PFSK-1 (cell line): ENCODE results near the gene KDM6B.

Source experiments
- FOXP2 ChIP-seq: optimal IDR thresholded peaks from 2 replicates; pipeline ENCODE3; 2011; ENCODE audit warnings: borderline replicate concordance, control low read depth, inconsistent platforms; ENCODE audit not compliant: insufficient read depth; ENCODE audit errors: extremely low read length, extremely low read depth
- POLR2AphosphoS5 ChIP-seq: IDR thresholded peaks from 2 replicates; pipeline ENCODE4 v1.6.1; 2012; ENCODE audit warnings: low read depth, mild to moderate bottlenecking, control low read depth, low read length, moderate library complexity
- TF ChIP-seq, protein P1 (sequence below), 2 experiments: IDR thresholded peaks; 2 replicates each; pipeline versions ENCODE4 v1.6.1 to v1.8.0; 2011 to 2012; ENCODE audit warnings: low read depth in 2 of 2, low read length in 2 of 2, control low read depth in 1 of 2, inconsistent platforms in 1 of 2, mild to moderate bottlenecking in 1 of 2, moderate library complexity in 1 of 2; ENCODE audit not compliant: insufficient read depth in 1 of 2

DNA sequence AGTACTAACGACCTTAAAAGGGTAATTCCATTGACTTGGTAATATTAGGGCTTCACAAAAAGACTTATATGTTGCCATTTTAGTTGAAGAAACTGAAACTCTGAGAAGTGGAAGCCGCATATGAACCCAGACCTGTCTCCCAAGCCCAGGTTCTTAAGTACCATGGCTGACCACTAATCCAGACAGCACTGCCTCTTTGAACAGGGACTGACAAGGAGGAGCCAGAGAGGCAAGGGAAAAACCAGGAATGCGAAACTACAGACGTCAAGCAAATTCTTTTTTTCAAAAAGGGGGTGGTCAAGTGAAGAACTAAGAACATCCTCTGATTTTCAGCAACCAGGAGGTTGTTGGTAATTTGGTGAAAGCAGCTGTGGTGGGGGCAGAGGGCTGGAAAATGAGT is 39.0 kb downstream of the KDM6B start:
- TF ChIP-seq POLR2AphosphoS5 (no peak), FOXP2 (no peak)
- TF ChIP-seq, protein P1, sequence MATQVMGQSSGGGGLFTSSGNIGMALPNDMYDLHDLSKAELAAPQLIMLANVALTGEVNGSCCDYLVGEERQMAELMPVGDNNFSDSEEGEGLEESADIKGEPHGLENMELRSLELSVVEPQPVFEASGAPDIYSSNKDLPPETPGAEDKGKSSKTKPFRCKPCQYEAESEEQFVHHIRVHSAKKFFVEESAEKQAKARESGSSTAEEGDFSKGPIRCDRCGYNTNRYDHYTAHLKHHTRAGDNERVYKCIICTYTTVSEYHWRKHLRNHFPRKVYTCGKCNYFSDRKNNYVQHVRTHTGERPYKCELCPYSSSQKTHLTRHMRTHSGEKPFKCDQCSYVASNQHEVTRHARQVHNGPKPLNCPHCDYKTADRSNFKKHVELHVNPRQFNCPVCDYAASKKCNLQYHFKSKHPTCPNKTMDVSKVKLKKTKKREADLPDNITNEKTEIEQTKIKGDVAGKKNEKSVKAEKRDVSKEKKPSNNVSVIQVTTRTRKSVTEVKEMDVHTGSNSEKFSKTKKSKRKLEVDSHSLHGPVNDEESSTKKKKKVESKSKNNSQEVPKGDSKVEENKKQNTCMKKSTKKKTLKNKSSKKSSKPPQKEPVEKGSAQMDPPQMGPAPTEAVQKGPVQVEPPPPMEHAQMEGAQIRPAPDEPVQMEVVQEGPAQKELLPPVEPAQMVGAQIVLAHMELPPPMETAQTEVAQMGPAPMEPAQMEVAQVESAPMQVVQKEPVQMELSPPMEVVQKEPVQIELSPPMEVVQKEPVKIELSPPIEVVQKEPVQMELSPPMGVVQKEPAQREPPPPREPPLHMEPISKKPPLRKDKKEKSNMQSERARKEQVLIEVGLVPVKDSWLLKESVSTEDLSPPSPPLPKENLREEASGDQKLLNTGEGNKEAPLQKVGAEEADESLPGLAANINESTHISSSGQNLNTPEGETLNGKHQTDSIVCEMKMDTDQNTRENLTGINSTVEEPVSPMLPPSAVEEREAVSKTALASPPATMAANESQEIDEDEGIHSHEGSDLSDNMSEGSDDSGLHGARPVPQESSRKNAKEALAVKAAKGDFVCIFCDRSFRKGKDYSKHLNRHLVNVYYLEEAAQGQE (IDR thresholded peaks at IDR 0.05; ENCODE audit: insufficient read depth in 1 of 2, low read depth in 2 of 2, low read length in 2 of 2) = no peak
